Osteoblast (primary cell): Measurements from ENCODE around the gene CAMK4. TPM values are rescaled to one million over a fixed set of nuclear protein-coding genes. Genes with fewer than 3 reads are reported as not detected.

ENCODE experiments used
- DNase-seq: peaks from one replicate; pipeline ENCODE4 v3.0.0; 2011; ENCODE audit warnings: low spot score, mixed read lengths; ENCODE audit not compliant: insufficient read length; ENCODE audit errors: missing footprints
- H2AFZ ChIP-seq: 2 replicates; pipeline ENCODE4 v1.6.0; 2011; ENCODE audit warnings: mild to moderate bottlenecking, low read length
- H3K27ac ChIP-seq: 2 replicates; pipeline ENCODE4 v1.5.1; 2011; ENCODE audit warnings: mild to moderate bottlenecking, low read depth, low read length, moderate library complexity
- H3K27me3 ChIP-seq: 2 replicates; pipeline ENCODE4 v1.6.0; 2012; ENCODE audit warnings: mild to moderate bottlenecking, control low read depth, inconsistent platforms, low read length, moderate library complexity; ENCODE audit not compliant: insufficient read depth
- H3K36me3 ChIP-seq: 2 replicates; pipeline ENCODE4 v1.5.1; 2011; ENCODE audit warnings: mild to moderate bottlenecking, low read length, control low read depth, moderate library complexity; ENCODE audit not compliant: insufficient read depth
- H3K4me1 ChIP-seq: 2 replicates; pipeline ENCODE4 v1.5.1; 2011; ENCODE audit warnings: mild to moderate bottlenecking, low read length, control low read depth, moderate library complexity; ENCODE audit not compliant: insufficient read depth
- H3K4me2 ChIP-seq: 2 replicates; pipeline ENCODE4 v1.6.0; 2011; ENCODE audit warnings: mild to moderate bottlenecking, low read length; ENCODE audit not compliant: insufficient read depth
- H3K4me3 ChIP-seq: fragments of 200-600 bp; sonication (generic); 3 replicates; pipeline ENCODE4 v1.5.1; 2012; ENCODE audit warnings: mild to moderate bottlenecking, low read length, inconsistent platforms; ENCODE audit not compliant: insufficient read depth
- H3K79me2 ChIP-seq: 2 replicates; pipeline ENCODE4 v1.6.0; 2012; ENCODE audit warnings: mild to moderate bottlenecking, low read length, control low read depth, inconsistent platforms; ENCODE audit not compliant: insufficient read depth
- H3K9me3 ChIP-seq: 2 replicates; pipeline ENCODE4 v1.5.1; 2011; ENCODE audit warnings: low read depth, low read length, control low read depth
- H4K20me1 ChIP-seq: 2 replicates; pipeline ENCODE4 v1.6.0; 2012; ENCODE audit warnings: mild to moderate bottlenecking, low read length, control low read depth; ENCODE audit not compliant: insufficient read depth
- CTCF ChIP-seq: IDR thresholded peaks from 2 replicates; pipeline ENCODE4 v1.5.1; 2011; ENCODE audit warnings: mild to moderate bottlenecking, low read depth, low read length, moderate library complexity; ENCODE audit errors: extremely low read depth
- total RNA-seq: library from RNA; depleted of rRNA; stranded (reverse); fragments of >200 nt; gene quantifications from 2 replicates; pipeline ENCODE4 v1.2.3, GENCODE V29; 2012

CAMK4 gene
- total RNA-seq, 1 donor, result 0.72 TPM

GRCh38 chr5:111469903-111470302 is 245.7 kb downstream of the CAMK4 start:
- Histone ChIP-seq H3K36me3 (no peaks in the 10 kb centered on the region), H3K79me2 (no peaks in the 10 kb centered on the region), H2AFZ (no peak overlapping the region), H3K9me3 (no peaks in the 10 kb centered on the region), H3K27me3 (no peaks in the 10 kb centered on the region), H3K4me1 (no peaks in the 10 kb centered on the region), H3K27ac (no peak overlapping the region), H3K4me3 (no peak overlapping the region), H3K4me2 (no peak overlapping the region), H4K20me1 (no peaks in the 10 kb centered on the region)
- no peak for DNase-seq
- no peak for TF ChIP-seq CTCF

GRCh38 chr5:111472096-111472495 is 247.9 kb downstream of the CAMK4 start:
- Histone ChIP-seq H3K4me3 (no peak overlapping the region), H3K36me3 (no peaks in the 10 kb centered on the region), H3K79me2 (no peaks in the 10 kb centered on the region), H4K20me1 (no peaks in the 10 kb centered on the region), H3K4me1 (no peaks in the 10 kb centered on the region), H3K27ac (no peak overlapping the region), H3K27me3 (no peaks in the 10 kb centered on the region), H3K9me3 (no peaks in the 10 kb centered on the region), H2AFZ (no peak overlapping the region), H3K4me2 (no peak overlapping the region)
- no peak for DNase-seq
- TF ChIP-seq CTCF, result no peak

- Histone ChIP-seq H3K79me2 (no peaks in the 10 kb centered on the region), H3K27me3 (no peaks in the 10 kb centered on the region), H2AFZ (no peak overlapping the region), H3K36me3 (no peaks in the 10 kb centered on the region), H3K9me3 (no peaks in the 10 kb centered on the region), H4K20me1 (no peaks in the 10 kb centered on the region), H3K27ac (no peak overlapping the region), H3K4me3 (no peak overlapping the region), H3K4me2 (no peak overlapping the region), H3K4me1 (no peaks in the 10 kb centered on the region)
- TF ChIP-seq CTCF, result no peak
- no peak for DNase-seq
These were observed 248.4 kb downstream of the CAMK4 start for GRCh38 chr5:111472579-111472978.

GRCh38 chr5:111478266-111478665 is 254.1 kb downstream of the CAMK4 start:
- Histone ChIP-seq H3K27me3 (no peaks in the 10 kb centered on the region), H3K4me2 (no peak overlapping the region), H3K36me3 (no peaks in the 10 kb centered on the region), H3K9me3 (no peaks in the 10 kb centered on the region), H3K4me3 (no peak overlapping the region), H3K4me1 (no peaks in the 10 kb centered on the region), H3K79me2 (no peaks in the 10 kb centered on the region), H2AFZ (no peak overlapping the region), H3K27ac (no peak overlapping the region), H4K20me1 (no peaks in the 10 kb centered on the region)
- DNase-seq, result no peak
- peak; percentile 13 for TF ChIP-seq CTCF
